ENCODE data around the gene ARL9.

- TF ChIP-seq, protein P1, sequence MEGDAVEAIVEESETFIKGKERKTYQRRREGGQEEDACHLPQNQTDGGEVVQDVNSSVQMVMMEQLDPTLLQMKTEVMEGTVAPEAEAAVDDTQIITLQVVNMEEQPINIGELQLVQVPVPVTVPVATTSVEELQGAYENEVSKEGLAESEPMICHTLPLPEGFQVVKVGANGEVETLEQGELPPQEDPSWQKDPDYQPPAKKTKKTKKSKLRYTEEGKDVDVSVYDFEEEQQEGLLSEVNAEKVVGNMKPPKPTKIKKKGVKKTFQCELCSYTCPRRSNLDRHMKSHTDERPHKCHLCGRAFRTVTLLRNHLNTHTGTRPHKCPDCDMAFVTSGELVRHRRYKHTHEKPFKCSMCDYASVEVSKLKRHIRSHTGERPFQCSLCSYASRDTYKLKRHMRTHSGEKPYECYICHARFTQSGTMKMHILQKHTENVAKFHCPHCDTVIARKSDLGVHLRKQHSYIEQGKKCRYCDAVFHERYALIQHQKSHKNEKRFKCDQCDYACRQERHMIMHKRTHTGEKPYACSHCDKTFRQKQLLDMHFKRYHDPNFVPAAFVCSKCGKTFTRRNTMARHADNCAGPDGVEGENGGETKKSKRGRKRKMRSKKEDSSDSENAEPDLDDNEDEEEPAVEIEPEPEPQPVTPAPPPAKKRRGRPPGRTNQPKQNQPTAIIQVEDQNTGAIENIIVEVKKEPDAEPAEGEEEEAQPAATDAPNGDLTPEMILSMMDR (IDR thresholded peaks at IDR 0.05; ENCODE audit: low read depth, low read length): no peak
- TF ChIP-seq POLR2A (IDR thresholded peaks at IDR 0.05; ENCODE audit: extremely low read depth, insufficient read length): no peak
- no peak for TF ChIP-seq MAX (IDR thresholded peaks at IDR 0.05; ENCODE audit: low read depth, low read length)
Measured at GRCh38 chr4:56513517-56513916, 7.9 kb downstream of the ARL9 start.

All from NB4 (cell line).